ENCODE measurements around the gene PKMYT1. TPM values are rescaled to one million over a fixed set of nuclear protein-coding genes. Genes with fewer than 3 reads are reported as not detected.

Gene PKMYT1
- total RNA-seq, 1 experiment from 2014 or later, result 105 TPM

DNA sequence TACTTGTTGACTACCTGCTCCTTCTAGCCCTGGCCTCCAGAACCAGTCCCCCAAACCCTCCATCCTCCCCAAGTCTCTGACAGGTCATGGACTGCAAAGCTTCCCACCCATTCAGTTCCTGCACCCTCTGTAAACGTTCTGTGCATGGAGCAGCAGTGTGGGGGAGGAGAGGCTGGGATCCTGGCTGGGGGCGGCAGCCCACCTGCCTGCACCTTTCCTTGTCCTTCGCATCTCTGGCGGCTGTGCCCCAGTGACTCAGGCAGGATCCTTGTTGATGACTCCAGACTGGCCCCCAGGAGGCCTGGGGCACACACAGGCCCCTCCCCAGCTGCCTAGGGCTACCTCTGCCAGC lies 1.6 kb upstream of the PKMYT1 start:
- BruUV-seq (replicated peaks), result no TSS peak
- H3K4me3 ChIP-seq, result no peak overlapping the region
- no peaks in the 10 kb centered on the region for H3K36me3 ChIP-seq (ENCODE audit: low read depth)
- TF ChIP-seq EZH2 (IDR thresholded peaks at IDR 0.05; ENCODE audit: low read depth) (no peak), CTCF (conservative IDR thresholded peaks at IDR 0.05) (no peak)
- intact Hi-C loops (cut with micrococcal nuclease; ENCODE audit: unreplicated experiment), result loop anchor here (2.0 kb wide), 2 partner anchors 17 to 41 kb away; partner anchors contain the start of genes HCFC1R1 and KREMEN2
- no peak overlapping the region for H3K27ac ChIP-seq
- no peak overlapping the region for H2AFZ ChIP-seq
- H3K4me1 ChIP-seq (replicated peaks; ENCODE audit: insufficient read depth), result peaks cover 22% of the 10 kb centered on the region
- DNase-seq, result no peak
- H3F3A ChIP-seq (ENCODE audit: insufficient read depth, low read depth), result peaks cover 32% of the 10 kb centered on the region; the same call in 1 of the 2 replicates
- ChIA-PET POLR2A (ENCODE audit: unreplicated experiment) (interaction anchor here (0.5 to 0.8 kb wide), 4 partner anchors 14 to 66 kb away, joined by 3 to 4 read pairs (median 3); no protein-coding TSS in a partner anchor), CTCF (interaction anchor here (0.6 kb wide), 1 partner anchor 12 kb away, joined by 9 read pairs; no protein-coding TSS in a partner anchor)
- no peaks in the 10 kb centered on the region for H3K27me3 ChIP-seq (ENCODE audit: insufficient read depth, low read depth)
- H3K9me2 ChIP-seq (ENCODE audit: insufficient read depth), result no peaks in the 10 kb centered on the region
- no peaks in the 10 kb centered on the region; the same call in 1 of the 2 replicates for H4K20me1 ChIP-seq (ENCODE audit: insufficient read depth)
- H3K4me2 ChIP-seq, result no peak overlapping the region
- peaks cover 10% of the 10 kb centered on the region for H3K79me2 ChIP-seq (ENCODE audit: low read depth)
- H3K9me3 ChIP-seq (ENCODE audit: insufficient read depth, low read depth), result no peaks in the 10 kb centered on the region

- DNase-seq, result no peak
- no TSS peak for BruUV-seq (replicated peaks)
- no peaks in the 10 kb centered on the region for H3K36me3 ChIP-seq (ENCODE audit: low read depth)
- H3F3A ChIP-seq (ENCODE audit: insufficient read depth, low read depth), result peaks cover 31% of the 10 kb centered on the region; the same call in 1 of the 2 replicates
- CTCF ChIA-PET, result interaction anchor here (0.6 kb wide), 2 partner anchors 13 to 44 kb away, joined by 9 read pairs; no protein-coding TSS in a partner anchor
- H3K4me2 ChIP-seq, result peak overlapping the region; percentile 86
- intact Hi-C loops (cut with micrococcal nuclease; ENCODE audit: unreplicated experiment), result loop anchor here (2.0 kb wide), 1 partner anchor 41 kb away; the partner anchor contains the start of gene HCFC1R1
- H3K27ac ChIP-seq, result no peak overlapping the region
- H3K79me2 ChIP-seq (ENCODE audit: low read depth), result peaks cover 10% of the 10 kb centered on the region
- H2AFZ ChIP-seq, result no peak overlapping the region
- peak overlapping the region; percentile 80; the same call in 1 of the 2 replicates for H3K4me3 ChIP-seq
- TF ChIP-seq EZH2 (IDR thresholded peaks at IDR 0.05; ENCODE audit: low read depth) (no peak), CTCF (conservative IDR thresholded peaks at IDR 0.05) (no peak)
- POLR2A ChIA-PET (ENCODE audit: unreplicated experiment), result interaction anchor here (0.6 to 1.0 kb wide), 5 partner anchors 9 to 101 kb away, joined by 3 to 7 read pairs (median 3); no protein-coding TSS in a partner anchor
- no peaks in the 10 kb centered on the region; the same call in 1 of the 2 replicates for H4K20me1 ChIP-seq (ENCODE audit: insufficient read depth)
- no peaks in the 10 kb centered on the region for H3K9me3 ChIP-seq (ENCODE audit: insufficient read depth, low read depth)
- no peaks in the 10 kb centered on the region for H3K27me3 ChIP-seq (ENCODE audit: insufficient read depth, low read depth)
- H3K9me2 ChIP-seq (ENCODE audit: insufficient read depth), result no peaks in the 10 kb centered on the region
- H3K4me1 ChIP-seq (replicated peaks; ENCODE audit: insufficient read depth), result peaks cover 22% of the 10 kb centered on the region
Measured at GRCh38 chr16:2981177-2981898, 1.1 kb upstream of the PKMYT1 start.

- Histone ChIP-seq H3F3A (ENCODE audit: insufficient read depth, low read depth) (peaks cover 21% of the 10 kb centered on the region; the same call in 1 of the 2 replicates), H2AFZ (peak overlapping the region; percentile 80), H3K4me1 (replicated peaks; ENCODE audit: insufficient read depth) (peaks cover 22% of the 10 kb centered on the region), H3K27ac (no peak overlapping the region), H3K36me3 (ENCODE audit: low read depth) (no peaks in the 10 kb centered on the region), H3K9me2 (ENCODE audit: insufficient read depth) (no peaks in the 10 kb centered on the region), H3K4me2 (peak overlapping the region; percentile 86), H3K27me3 (ENCODE audit: insufficient read depth, low read depth) (no peaks in the 10 kb centered on the region), H3K4me3 (peak overlapping the region; percentile 80), H3K79me2 (ENCODE audit: low read depth) (peaks cover 10% of the 10 kb centered on the region), H3K9me3 (ENCODE audit: insufficient read depth, low read depth) (no peaks in the 10 kb centered on the region), H4K20me1 (ENCODE audit: insufficient read depth) (no peaks in the 10 kb centered on the region; the same call in 1 of the 2 replicates)
- TF ChIP-seq EZH2 (IDR thresholded peaks at IDR 0.05; ENCODE audit: low read depth) (no peak), CTCF (conservative IDR thresholded peaks at IDR 0.05) (no peak)
- ChIA-PET POLR2A (ENCODE audit: unreplicated experiment) (no interaction called here), CTCF (no interaction called here)
- intact Hi-C loops (cut with micrococcal nuclease; ENCODE audit: unreplicated experiment), result loop anchor here (2.0 kb wide), 1 partner anchor 43 kb away; the partner anchor contains the start of gene HCFC1R1
- BruUV-seq (replicated peaks), result TSS peak; percentile 30
- peak in 1 of 2 experiments; percentile 62 for DNase-seq
Measured at GRCh38 chr16:2979669-2980226, 498 bp downstream of the PKMYT1 start.
